Stimulated activated naive CD4-positive, alpha-beta T cell (primary cell): ENCODE data around the gene ABCC4.
"Not testable (repeated sequence)": the region's sequence is repeated elsewhere in the genome, so short reads cannot be mapped to it uniquely, and the experiment has no call there.

ENCODE experiments used
- DNase-seq, 6 experiments: peaks; one replicate each; lab custom pipeline; 2025; lab: John Stamatoyannopoulos, UW

Gene ABCC4

DNA sequence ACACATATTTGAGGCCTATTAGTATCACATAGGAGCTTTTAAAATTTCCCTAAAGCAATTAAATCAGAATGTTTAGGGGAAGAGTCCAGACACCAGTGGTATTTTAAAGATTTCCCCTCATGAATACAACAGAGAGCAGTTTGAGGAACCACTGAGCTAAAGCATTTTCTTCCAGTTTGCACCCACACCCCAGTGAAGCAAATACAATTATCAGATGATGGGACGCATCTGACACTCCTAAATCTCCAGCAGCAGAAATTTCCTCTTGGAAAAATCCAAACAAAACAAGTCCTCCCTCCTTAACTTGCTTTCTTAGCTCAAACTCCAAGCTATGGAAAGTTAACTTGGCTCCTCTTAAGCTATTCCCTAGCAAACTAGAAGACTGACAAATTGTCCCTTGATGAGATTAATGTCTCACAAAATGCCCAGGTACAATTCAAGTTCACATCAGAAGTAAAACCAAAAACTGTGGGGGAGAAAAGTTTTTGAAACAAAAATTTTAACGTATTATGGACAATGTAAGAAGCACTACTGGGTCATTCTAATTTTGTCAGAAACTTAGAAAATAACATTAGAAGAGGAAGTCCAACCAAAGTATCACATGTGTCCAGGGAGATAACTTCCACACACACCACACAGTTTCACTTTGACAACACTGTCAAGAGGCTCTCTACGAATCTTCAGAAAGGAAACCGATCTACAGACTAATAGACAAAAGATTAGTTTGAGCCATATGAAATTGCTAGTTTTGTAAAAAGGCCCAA, 74.1 kb downstream of the ABCC4 start:
- DNase-seq, result no peak

DNA sequence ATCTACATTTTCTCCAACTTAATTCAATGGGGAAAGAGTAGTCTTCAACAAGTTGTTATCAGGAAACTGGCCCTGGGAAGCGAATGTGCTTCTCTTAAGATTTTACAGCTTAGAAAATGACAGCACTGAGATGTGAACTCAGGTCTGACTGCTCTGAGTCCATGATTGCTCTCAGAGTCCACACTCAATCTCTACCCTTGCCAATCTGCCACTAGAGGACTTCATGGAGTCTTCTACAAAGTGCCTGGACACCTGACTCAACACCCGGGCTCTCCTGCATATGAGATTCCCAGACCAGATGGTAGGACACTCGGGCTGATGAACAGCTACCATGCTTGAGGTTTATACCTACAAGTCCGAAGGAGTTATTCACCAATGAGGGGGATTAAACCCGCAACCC, 74.8 kb downstream of the ABCC4 start:
- DNase-seq, result no peak

DNA sequence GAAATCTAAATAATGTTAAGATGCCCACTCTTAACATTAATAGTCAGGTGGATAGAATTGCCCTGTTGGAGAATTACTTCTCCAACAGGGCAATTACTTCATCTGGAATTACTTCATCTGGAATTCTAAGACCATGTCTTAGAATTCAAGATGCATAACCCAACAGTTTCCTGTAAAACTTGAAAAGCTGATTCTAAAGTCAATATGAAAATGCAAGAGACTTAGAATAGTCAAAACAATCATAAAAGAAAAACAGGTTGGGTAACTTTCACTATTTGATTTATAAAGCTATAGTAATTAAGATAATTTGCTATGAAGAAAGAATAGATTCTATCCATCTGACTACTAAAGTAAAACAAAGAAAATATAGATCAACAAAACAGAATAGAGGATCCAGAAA, 75.2 kb downstream of the ABCC4 start:
- DNase-seq, result no peak

DNA sequence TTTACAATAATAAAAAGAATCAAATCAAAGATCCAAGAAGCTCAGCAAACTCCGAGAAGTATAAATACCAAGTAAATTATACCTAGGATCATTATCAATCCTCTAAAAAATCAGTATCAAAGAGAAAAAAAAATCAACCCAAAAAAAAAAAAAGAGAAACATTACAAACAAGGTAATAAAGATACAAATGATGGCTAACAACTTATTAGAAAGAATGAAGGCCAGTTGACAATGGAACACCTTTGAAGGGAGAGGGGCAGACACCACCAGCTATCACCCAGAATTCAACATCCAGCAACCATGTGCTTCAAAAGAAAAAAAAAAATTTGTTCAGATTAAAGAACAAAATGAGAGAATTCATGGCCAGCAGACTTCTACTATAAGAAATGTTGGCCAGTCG, 77.2 kb downstream of the ABCC4 start:
- no peak for DNase-seq

DNA sequence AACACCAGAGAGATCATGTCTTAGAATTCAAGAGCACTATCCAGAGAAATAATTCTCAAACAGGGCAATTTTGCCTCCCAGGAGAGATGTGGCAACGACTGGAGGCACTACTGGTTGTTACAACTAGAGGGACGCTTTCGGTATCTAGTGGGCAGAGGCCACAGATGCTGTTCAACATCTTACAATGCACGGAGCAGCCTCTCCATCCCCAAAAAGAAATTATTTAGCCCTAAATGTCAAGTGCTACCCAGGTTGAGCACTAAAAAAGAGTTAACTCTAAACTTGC, 78.6 kb downstream of the ABCC4 start:
- no peak for DNase-seq

DNA sequence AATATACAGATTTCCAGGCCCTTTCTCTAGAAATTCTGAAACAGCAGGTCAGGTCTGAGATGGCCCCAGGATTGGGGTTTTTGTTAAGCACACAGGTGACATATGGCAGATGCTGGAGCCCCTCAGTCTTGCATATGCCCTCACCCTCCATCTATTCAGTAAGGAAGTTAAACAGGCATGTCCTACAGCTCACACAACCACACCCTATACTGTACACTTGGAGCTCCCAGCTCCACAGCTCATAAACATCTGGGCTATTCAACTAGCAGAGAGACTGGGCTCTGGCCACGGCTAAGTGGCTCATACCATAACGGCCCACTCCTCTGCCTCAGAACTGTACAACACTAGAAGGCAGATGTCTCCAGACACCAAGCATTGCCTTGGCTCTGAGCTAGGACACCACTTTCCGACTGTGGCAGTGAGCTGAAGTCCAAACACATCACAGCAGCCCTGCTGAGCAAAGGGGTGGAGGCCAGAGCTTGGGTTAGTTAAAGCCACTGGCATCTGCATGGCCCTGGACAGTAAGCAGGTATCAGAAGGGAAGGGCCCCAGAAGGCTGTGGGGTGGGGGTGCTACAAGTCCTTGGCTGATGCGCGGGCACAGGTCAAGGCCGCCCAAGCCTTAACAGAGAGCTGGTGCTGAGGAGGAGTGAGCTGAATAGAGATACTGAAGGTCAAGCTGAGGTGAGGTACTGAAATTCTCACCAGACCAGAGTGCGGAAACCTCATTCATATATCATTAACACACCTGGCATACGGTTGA, 79.1 kb downstream of the ABCC4 start:
- DNase-seq, result no peak

DNA sequence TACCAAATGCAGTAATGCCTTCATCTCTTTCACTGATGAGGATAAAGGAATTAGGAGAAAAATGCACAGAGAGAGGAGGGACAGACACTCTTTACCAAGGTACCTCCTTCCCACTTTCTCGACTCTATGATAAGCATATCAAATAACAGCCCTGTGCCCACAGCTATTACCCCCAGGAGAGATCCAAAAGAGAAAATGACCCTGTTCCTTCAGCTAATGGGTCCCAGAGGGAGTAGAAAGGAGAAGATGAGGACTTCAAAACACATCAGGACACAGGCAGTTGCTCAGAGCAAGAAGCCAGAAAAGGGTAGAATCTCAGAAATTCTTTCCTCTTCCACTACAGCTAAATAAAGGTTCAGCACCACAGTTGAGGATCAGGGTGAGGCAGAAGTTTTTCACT, 80.6 kb downstream of the ABCC4 start:
- DNase-seq, result no peak

DNA sequence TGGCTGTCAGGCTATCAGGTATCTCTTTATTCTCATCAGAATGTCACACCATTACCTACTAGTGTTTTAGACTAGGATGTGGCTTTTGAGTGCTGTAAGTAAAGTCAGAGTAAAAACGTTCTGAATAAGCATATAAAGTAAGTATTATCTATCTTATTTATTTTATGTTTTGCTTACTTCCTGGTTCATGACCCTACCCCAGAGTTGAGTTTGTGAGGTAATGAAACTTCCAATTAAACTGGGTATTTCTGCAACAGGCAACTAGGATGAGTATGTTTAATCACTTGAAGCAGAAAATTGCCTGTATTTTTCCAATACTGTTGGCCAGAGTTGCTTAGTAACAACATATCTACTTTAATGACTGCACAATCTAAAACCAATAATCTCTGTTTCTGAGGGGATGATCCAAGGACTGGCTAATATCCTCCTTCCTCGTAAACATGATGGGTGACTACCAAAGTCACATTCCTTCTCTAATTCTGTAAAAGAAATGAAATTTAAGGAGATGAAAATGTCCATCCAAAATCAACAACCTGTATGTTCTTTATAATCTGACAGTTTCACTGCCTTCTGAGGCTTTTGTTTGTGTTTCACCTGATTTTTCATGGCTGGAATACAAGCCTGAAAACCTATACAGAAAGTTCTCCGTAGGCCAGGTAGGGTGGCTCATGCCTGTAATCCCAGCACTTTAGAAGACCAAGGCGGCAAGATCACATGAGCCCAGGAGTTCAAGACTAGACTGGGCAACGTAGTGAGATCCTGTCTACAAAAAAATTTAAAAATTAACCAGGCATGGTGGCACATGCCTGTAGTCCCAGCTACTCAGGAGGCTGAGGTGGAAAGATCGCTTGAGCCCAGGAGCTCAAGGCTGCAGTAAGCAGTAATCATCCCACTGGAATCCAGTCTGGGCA, 83.1 kb downstream of the ABCC4 start:
- no peak for DNase-seq

DNA sequence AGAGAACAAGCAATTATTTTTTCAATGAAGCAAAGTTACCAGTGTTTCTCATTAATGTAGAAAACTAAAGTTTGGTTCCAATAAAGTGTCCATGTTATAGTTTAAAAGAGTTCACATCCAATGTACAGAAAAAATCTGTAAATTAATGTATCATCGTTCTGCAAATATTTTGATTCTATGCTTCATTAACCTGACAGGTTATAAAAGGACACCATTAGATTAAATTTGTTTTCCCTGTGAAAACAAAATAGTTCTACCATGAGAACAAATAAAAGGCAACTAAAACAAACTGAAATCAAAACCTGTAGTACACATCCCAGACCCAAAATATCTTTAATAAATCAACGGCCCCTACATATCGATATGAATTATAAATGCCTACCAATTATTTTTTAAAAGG, 85.1 kb downstream of the ABCC4 start:
- no peak for DNase-seq

DNA sequence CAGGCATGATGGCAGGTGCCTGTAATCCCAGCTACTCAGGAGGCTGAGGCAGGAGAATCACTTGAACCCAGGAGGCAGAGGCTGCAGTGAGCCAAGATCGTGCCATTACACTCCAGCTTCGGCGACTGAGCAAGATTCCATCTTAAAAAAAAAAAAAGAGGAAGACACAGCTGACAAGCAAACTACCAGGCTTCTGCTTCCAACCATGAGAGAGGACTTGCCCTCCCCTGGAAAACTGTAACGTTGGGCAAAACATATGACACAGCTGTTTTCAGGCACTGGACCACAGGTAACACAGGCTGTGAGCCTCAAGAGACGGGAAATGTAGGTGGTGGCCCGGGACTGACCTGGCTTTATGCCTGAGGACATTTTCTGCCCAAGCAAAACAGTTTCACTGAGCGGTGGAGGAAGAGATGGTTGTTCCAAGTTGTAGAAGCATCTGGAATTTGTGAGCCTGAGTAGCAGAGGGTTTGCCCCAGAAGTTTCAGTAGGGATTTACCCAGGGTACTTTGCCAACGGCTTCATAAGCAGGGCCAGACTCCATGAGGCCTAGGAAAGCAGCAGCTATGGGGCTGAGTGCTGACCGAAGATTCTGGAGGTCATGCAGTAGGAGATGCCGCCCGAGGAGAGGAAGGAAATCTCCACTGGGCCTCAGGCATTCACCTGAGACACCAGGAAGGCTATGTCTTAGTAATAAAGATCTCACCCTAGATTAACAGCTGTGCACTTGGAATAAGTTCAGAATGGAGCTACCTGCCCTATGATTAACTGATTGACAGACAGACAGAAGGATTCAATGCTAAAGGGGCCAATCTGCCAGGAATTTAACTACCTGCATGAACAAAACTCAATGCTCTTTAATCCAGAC, 88.0 kb downstream of the ABCC4 start:
- no peak for DNase-seq

DNA sequence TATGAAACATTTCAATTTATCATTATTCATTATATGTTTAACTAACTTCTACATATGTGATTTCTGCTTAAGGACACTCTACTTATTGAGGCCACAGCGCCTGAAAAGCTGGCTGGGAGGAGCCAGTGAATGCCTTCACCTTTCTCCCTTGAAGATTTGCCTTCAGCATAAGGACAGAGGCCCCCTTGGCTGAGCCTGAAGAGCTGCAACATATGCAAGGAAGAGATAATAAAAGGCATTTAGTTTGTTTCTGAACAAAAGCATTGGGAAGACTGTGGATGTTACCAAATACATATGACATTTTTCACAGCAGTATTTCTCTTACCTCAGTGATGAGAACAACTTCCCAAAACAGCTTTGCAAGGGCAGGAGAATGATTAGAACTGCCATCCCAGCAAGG, 92.1 kb downstream of the ABCC4 start:
- no peak for DNase-seq

DNA sequence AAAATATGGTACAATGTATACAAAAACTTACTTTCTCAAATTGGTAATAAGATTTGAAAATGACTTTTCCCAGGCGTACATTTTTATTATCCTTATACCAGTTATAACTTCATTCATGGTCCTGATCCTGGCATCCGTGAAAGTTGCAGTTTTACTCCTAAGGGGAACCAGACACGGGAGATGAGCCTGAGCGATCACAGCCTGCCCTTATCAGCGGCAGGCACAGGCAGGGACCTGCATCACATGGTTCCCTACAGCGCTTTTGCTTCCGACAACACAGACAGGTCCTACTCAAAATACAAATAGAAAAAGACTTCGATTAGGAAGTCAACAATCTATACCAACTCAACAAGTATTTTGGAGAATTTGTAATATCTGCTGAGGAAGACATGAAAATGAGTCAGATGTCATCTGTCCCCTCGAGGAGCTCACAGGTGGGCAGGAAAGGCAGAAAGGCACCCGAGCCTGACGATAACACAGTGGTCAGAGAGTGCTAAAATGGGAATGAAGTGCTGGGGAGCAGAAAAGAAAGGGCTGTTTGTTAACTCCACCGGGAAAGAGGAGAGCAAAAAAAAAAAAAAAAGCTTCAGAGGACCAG, 93.4 kb downstream of the ABCC4 start:
- DNase-seq, result no peak

DNA sequence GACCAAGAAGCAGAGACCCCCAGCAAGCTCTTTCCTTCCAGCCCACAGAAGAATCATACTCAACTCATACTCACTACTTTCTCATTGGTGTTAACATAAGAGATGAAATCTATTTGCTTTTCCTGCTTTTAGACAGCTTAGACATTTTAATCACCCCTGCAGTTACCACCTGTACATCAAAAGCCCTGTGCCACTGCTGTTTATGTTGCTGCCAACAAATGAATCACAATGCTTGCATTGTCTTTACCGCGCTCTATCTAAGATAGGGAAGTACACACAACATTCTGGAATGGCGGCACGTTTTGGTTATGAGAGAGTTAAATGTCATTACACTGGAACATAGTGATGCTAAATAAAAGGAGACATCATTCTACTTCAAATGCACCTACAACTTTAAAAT, 95.1 kb downstream of the ABCC4 start:
- DNase-seq, result no peak

DNA sequence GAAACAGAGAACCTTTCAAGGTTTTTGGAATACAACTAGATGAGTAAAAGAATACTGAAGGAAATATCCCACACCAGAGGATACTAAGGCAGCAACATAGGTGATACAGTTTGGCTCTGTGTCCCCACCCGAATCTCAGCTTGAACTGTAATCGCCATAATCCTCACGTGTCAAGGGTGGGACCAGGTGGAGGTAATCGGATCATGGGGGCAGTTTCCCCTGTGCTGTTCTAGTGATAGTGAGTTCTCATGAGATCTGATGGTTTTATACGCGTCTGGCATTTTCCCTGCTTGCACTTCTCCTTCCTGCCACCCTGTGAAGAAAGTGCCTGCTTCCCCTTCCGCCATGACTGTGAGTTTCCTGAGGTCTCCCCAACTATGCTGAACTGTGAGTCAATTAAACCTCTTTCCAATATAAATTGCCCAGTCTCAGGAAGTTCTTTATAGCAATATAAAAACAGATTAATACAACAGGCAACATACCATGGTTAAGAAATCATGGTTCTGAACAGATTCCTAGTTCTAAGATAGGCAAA, 97.0 kb downstream of the ABCC4 start:
- no peak for DNase-seq

DNA sequence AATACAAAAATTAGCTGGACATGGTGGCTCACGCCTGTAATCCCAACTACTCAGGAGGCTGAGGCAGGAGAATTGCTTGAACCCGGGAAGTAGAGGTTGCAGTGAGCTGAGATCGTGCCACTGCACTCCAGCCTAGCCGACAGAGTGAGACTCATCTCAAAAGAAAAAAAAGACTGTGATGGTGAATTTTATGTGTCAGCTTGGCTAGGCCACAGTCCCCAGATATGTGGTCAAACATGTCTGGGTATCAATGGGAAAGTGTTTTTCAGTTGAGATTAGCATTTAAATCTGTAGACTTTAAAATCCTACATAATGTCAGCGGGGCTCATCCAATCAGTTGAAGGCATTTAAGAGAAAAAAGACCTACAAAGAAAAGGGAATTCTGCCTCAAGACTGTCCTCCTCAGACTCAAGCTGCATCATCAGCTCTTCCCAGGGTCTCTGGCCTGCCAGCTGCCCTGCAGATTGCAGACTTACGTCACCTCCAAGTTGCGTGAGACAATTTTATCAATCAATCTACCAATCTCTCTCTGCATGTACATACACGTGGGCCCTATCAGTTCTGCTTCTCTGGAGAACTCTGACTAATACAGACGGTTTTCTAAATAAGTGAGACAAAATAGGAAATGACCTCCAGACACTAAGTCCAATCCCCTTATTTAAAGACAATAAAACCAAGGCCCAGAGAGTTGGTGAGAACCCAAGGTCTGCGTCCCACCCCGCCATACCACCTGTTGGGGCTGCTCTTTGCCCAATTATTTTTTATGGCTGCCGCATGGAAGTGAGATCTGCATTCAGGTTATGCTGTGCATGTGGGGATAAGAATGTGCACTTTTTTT, 99.2 kb downstream of the ABCC4 start:
- no peak for DNase-seq

DNA sequence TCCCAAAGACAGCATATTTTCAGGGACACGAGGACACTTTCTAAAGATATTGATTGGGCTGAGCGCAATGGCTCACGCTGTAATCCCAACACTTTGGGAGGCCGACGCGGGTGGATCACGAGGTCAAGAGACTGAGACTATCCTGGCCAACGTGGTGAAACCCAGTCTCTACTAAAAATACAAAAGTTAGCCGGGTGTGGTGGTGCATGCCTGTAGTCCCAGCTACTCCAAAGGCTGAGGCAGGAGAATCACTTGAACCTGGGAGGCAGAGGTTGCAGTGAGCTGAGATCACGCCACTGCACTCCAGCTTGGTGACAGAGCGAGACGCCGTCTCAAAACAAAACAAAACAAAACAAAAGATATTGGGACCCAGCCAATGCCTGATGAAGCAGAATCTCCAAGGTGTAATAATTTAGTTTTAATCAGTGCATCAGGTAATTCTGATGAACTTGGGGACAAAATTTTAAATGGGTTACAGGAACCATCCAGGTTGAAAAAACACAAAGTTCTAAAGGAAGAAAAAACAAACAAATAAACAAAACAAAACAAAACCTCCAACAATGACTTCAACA, 100.8 kb downstream of the ABCC4 start:
- DNase-seq, result not testable (repeated sequence)

DNA sequence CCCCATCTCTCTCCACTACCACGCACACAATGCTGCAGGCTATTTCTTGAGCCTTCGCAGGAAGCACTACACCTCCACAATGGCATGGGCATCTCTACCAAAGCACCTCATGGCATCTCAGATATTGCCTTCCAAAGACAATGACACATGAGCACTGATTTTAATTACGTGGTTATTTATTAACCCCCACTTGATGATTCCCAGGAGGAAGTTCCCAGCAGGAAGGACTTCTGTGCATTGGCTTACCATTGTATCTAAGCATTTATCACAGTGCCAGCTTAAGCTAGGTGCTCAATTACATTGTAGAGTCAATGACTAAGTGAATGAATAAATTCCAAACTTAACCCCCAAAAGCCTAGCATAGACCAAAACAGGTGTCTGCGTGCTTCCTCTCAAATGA, 101.4 kb downstream of the ABCC4 start:
- DNase-seq, result no peak

DNA sequence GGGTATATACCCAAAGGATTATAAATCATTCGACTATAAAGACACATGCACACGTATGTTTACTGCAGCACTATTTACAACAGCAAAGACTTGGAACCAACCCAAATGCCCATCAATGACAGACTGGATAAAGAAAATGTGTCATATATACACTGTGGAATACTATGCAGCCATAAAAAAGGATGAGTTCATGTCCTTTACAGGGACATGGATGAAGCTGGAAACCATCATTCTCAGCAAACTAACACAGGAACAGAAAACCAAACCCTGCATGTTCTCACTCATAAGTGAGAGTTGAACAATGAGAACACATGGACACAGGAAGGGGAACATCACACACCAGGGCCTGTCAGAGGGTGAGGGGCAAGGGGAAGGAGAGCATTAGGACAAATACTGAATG, 102.6 kb downstream of the ABCC4 start:
- not testable (repeated sequence) for DNase-seq

DNA sequence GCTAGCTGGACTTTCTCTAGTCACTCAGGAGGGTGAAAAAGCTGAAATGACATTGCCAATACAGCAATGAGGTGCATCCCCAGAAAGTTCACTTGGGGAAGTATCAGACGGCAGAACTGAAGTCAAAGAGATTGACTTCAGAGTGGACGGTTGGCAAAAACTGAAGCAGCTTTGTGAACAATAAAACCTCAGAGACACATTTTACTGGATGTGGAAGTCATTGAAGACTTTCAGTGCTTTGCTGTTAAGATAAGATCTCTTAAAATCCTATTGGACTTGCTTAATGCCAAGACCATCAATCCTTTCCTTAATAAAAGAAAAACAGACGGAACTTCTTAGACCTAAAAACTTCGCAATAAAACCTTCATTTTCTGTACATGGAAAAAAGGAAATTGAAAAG, 103.7 kb downstream of the ABCC4 start:
- DNase-seq, result no peak

DNA sequence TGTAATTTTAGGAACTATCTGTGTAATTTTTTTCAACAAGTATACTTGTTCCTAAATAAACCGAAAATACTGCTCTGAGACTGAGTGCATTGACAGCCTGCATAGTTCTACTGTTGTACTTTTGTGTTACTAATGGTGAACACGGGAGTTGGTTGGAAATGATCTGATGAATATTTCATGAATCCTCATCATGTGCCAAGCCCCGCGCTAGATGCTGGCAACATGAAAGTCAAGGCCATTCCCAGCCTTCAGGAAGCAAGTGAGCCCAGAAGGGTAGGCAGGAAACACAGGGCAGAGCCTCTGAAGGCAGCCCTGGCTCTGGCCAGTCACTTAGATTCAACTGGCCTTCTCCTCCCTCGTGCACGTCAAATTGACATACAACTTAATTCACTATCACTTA, 106.1 kb downstream of the ABCC4 start:
- DNase-seq, result no peak
